Astrocyte (in vitro differentiated cells and primary cell): ENCODE results near the gene CADPS. TPM values are rescaled to one million over a fixed set of nuclear protein-coding genes. Genes with fewer than 3 reads are reported as not detected.

ENCODE experiments used
- DNase-seq: peaks from one replicate; pipeline ENCODE4 v3.0.0-alpha.2; 2010; ENCODE audit warnings: low read depth
- FAIRE-seq: peaks from 2 replicates; lab custom pipeline; 2011; peaks lifted over from hg19 to GRCh38; lab: Jason Lieb, UNC
- H2AFZ ChIP-seq: 2 replicates; pipeline ENCODE4 v1.6.0; 2012; ENCODE audit warnings: low read depth, low read length, inconsistent platforms
- H3K27ac ChIP-seq: 2 replicates; pipeline ENCODE4 v1.5.1; 2011; ENCODE audit warnings: low read depth, low read length, inconsistent platforms
- H3K27me3 ChIP-seq: 2 replicates; pipeline ENCODE4 v1.6.0; 2011; ENCODE audit warnings: low read length, inconsistent platforms; ENCODE audit not compliant: insufficient read depth
- H3K36me3 ChIP-seq: 2 replicates; pipeline ENCODE4 v1.5.1; 2011; ENCODE audit warnings: low read length, inconsistent platforms; ENCODE audit not compliant: insufficient read depth
- H3K4me1 ChIP-seq: 2 replicates; pipeline ENCODE4 v1.5.1; 2011; ENCODE audit warnings: low read length, inconsistent platforms; ENCODE audit not compliant: insufficient read depth
- H3K4me2 ChIP-seq: 2 replicates; pipeline ENCODE4 v1.6.0; 2012; ENCODE audit warnings: low read length, inconsistent platforms
- H3K4me3 ChIP-seq: 2 replicates; pipeline ENCODE4 v1.5.1; 2011; ENCODE audit warnings: low read depth, mild to moderate bottlenecking, low read length, inconsistent platforms; ENCODE audit not compliant: insufficient read depth
- H3K79me2 ChIP-seq: 2 replicates; pipeline ENCODE4 v1.6.0; 2012; ENCODE audit warnings: mild to moderate bottlenecking, low read length, inconsistent platforms; ENCODE audit not compliant: insufficient read depth
- H3K9ac ChIP-seq: 2 replicates; pipeline ENCODE4 v1.6.0; 2012; ENCODE audit warnings: mild to moderate bottlenecking, low read length, inconsistent platforms
- H3K9me3 ChIP-seq: 2 replicates; pipeline ENCODE4 v1.5.1; 2012; ENCODE audit warnings: low read depth, mild to moderate bottlenecking, low read length, inconsistent platforms; ENCODE audit not compliant: insufficient read depth
- H4K20me1 ChIP-seq: 2 replicates; pipeline ENCODE4 v1.6.0; 2012; ENCODE audit warnings: low read length, inconsistent platforms; ENCODE audit not compliant: insufficient read depth
- H3K27ac Mint-ChIP-seq: one replicate; pipeline ENCODE4 v1.8.0; 2021; ENCODE audit warnings: mild to moderate bottlenecking, mixed read lengths; ENCODE audit not compliant: unreplicated experiment
- H3K27me3 Mint-ChIP-seq: one replicate; pipeline ENCODE4 v1.8.0; 2021; ENCODE audit warnings: low read depth, mixed read lengths; ENCODE audit not compliant: unreplicated experiment
- H3K36me3 Mint-ChIP-seq: one replicate; pipeline ENCODE4 v1.8.0; 2021; ENCODE audit warnings: low read depth, mixed read lengths; ENCODE audit not compliant: unreplicated experiment
- H3K4me1 Mint-ChIP-seq: one replicate; pipeline ENCODE4 v1.8.0; 2021; ENCODE audit warnings: low read depth, mixed read lengths; ENCODE audit not compliant: unreplicated experiment
- H3K4me3 Mint-ChIP-seq: one replicate; pipeline ENCODE4 v1.8.0; 2021; ENCODE audit warnings: mild to moderate bottlenecking, moderate library complexity, mixed read lengths; ENCODE audit not compliant: unreplicated experiment
- H3K9me3 Mint-ChIP-seq: one replicate; pipeline ENCODE4 v1.8.0; 2021; ENCODE audit warnings: mild to moderate bottlenecking, mixed read lengths; ENCODE audit not compliant: unreplicated experiment
- CTCF ChIP-seq: IDR thresholded peaks from 2 replicates; pipeline ENCODE4 v1.5.1; 2011; ENCODE audit warnings: low read depth, mild to moderate bottlenecking, inconsistent platforms, low read length, moderate library complexity; ENCODE audit not compliant: insufficient read depth
- EZH2 ChIP-seq: IDR thresholded peaks from 2 replicates; pipeline ENCODE4 v1.6.1; 2012; ENCODE audit warnings: mild to moderate bottlenecking, low read length, inconsistent platforms; ENCODE audit not compliant: insufficient read depth
- total RNA-seq: library from RNA; stranded (reverse); gene quantifications from 2 replicates; pipeline ENCODE4 v1.2.1, GENCODE V29; 2021

The CADPS gene
- total RNA-seq, 1 donor from 2014 or later, result 5.4 TPM

- Mint-ChIP-seq H3K4me3 (no peak overlapping the region), H3K4me1 (no peaks in the 10 kb centered on the region), H3K27me3 (peaks cover 3% of the 10 kb centered on the region), H3K27ac (no peak overlapping the region), H3K36me3 (no peaks in the 10 kb centered on the region), H3K9me3 (no peaks in the 10 kb centered on the region)
- H3K4me2 ChIP-seq, result no peak overlapping the region
- H3K9me3 ChIP-seq, result no peaks in the 10 kb centered on the region
- H3K27me3 ChIP-seq, result no peaks in the 10 kb centered on the region
- no peak overlapping the region for H2AFZ ChIP-seq
- no peaks in the 10 kb centered on the region for H4K20me1 ChIP-seq
- no peaks in the 10 kb centered on the region for H3K4me1 ChIP-seq
- FAIRE-seq, result no peak
- no peak overlapping the region for H3K27ac ChIP-seq
- H3K79me2 ChIP-seq, result no peaks in the 10 kb centered on the region
- TF ChIP-seq EZH2 (no peak), CTCF (no peak)
- H3K36me3 ChIP-seq, result no peaks in the 10 kb centered on the region
- no peak overlapping the region for H3K9ac ChIP-seq
- no peak for DNase-seq
- no peak overlapping the region for H3K4me3 ChIP-seq
Observed at GRCh38 chr3:62624185-62624584, 251.0 kb downstream of the CADPS start.

GRCh38 chr3:62622553-62623174 lies 252.6 kb downstream of the CADPS start:
- no peaks in the 10 kb centered on the region for H3K9me3 ChIP-seq
- no peak for TF ChIP-seq EZH2
- TF ChIP-seq CTCF, result peak; percentile 75
- H3K9ac ChIP-seq, result no peak overlapping the region
- Mint-ChIP-seq H3K27me3 (peaks cover 5% of the 10 kb centered on the region), H3K9me3 (no peaks in the 10 kb centered on the region), H3K4me3 (no peak overlapping the region), H3K27ac (no peak overlapping the region), H3K4me1 (no peaks in the 10 kb centered on the region), H3K36me3 (no peaks in the 10 kb centered on the region)
- no peaks in the 10 kb centered on the region for H3K4me1 ChIP-seq
- no peaks in the 10 kb centered on the region for H3K36me3 ChIP-seq
- H4K20me1 ChIP-seq, result no peaks in the 10 kb centered on the region
- DNase-seq (peak; percentile 33), FAIRE-seq (peak; percentile 43)
- no peak overlapping the region for H3K4me3 ChIP-seq
- H3K27me3 ChIP-seq, result no peaks in the 10 kb centered on the region
- H3K4me2 ChIP-seq, result no peak overlapping the region
- H3K79me2 ChIP-seq, result no peaks in the 10 kb centered on the region
- H2AFZ ChIP-seq, result no peak overlapping the region
- H3K27ac ChIP-seq, result no peak overlapping the region

GRCh38 chr3:62621925-62622324 lies 253.3 kb downstream of the CADPS start:
- Histone ChIP-seq H3K9ac (no peak overlapping the region), H3K4me1 (no peaks in the 10 kb centered on the region), H3K4me3 (no peak overlapping the region), H3K79me2 (no peaks in the 10 kb centered on the region), H3K4me2 (no peak overlapping the region), H3K27ac (no peak overlapping the region), H3K9me3 (no peaks in the 10 kb centered on the region), H3K36me3 (no peaks in the 10 kb centered on the region), H2AFZ (no peak overlapping the region), H3K27me3 (no peaks in the 10 kb centered on the region), H4K20me1 (no peaks in the 10 kb centered on the region)
- H3K27me3 Mint-ChIP-seq, result peaks cover 8% of the 10 kb centered on the region
- no peaks in the 10 kb centered on the region for H3K36me3 Mint-ChIP-seq
- H3K9me3 Mint-ChIP-seq, result peaks cover 2% of the 10 kb centered on the region
- no peak overlapping the region for H3K4me3 Mint-ChIP-seq
- FAIRE-seq, result no peak
- H3K4me1 Mint-ChIP-seq, result no peaks in the 10 kb centered on the region
- no peak for TF ChIP-seq EZH2
- no peak for TF ChIP-seq CTCF
- DNase-seq, result no peak
- no peak overlapping the region for H3K27ac Mint-ChIP-seq
